GM11168 (cell line): Measurements from ENCODE around the gene MYO9B.

Source experiments
- in situ Hi-C: fragments of 300-500 bp; cut with MboI; formaldehyde crosslinking; loops from one replicate; pipeline ENCODE4 v1.12.0; 2022; ENCODE audit warnings: low sequenced_read_pairs; ENCODE audit not compliant: unreplicated experiment

Gene MYO9B

GRCh38 chr19:17075035-17075863, at the start of gene MYO9B, which contains the start of gene HAUS8:
Gene MYO9B, plus strand, starts transcription at chr19:17075777. Its CDS starts 25,941 bp downstream, at chr19:17101718.
Gene HAUS8, minus strand, starts transcription at chr19:17075452. Its CDS starts 30 bp downstream, at chr19:17075422.
- in situ Hi-C loops = no loop called here

- in situ Hi-C loops = no loop called here
Observed at GRCh38 chr19:17025991-17026658, 49.5 kb upstream of the MYO9B start.

- in situ Hi-C loops = no loop called here
Observed at GRCh38 chr19:17026706-17027534, 48.7 kb upstream of the MYO9B start, which contains the start of gene CPAMD8. Gene CPAMD8, minus strand, starts transcription at chr19:17026810. Its CDS starts 168 bp downstream, at chr19:17026642.

- in situ Hi-C loops = no loop called here
Observed at GRCh38 chr19:17027535-17027975, 48.0 kb upstream of the MYO9B start.

GRCh38 chr19:17031741-17032140, 43.8 kb upstream of the MYO9B start:
- in situ Hi-C loops = no loop called here

GRCh38 chr19:17035842-17036424, 39.6 kb upstream of the MYO9B start:
- in situ Hi-C loops = no loop called here

- in situ Hi-C loops = no loop called here
Observed at GRCh38 chr19:17036640-17037039, 38.9 kb upstream of the MYO9B start.

GRCh38 chr19:17037184-17037583, 38.4 kb upstream of the MYO9B start:
- in situ Hi-C loops = no loop called here

GRCh38 chr19:17037966-17038500, 37.5 kb upstream of the MYO9B start:
- in situ Hi-C loops = no loop called here

GRCh38 chr19:17041976-17042375, 33.6 kb upstream of the MYO9B start:
- in situ Hi-C loops = no loop called here

GRCh38 chr19:17043744-17044143, 31.8 kb upstream of the MYO9B start:
- in situ Hi-C loops = no loop called here

- in situ Hi-C loops = no loop called here
Observed at GRCh38 chr19:17045907-17046502, 29.6 kb upstream of the MYO9B start.

GRCh38 chr19:17048885-17049453, 26.6 kb upstream of the MYO9B start:
- in situ Hi-C loops = no loop called here

- in situ Hi-C loops = no loop called here
Observed at GRCh38 chr19:17049711-17050280, 25.8 kb upstream of the MYO9B start.

- in situ Hi-C loops = no loop called here
Observed at GRCh38 chr19:17052439-17052838, 23.1 kb upstream of the MYO9B start.

GRCh38 chr19:17054746-17055145, 20.8 kb upstream of the MYO9B start:
- in situ Hi-C loops = no loop called here

- in situ Hi-C loops = no loop called here
Observed at GRCh38 chr19:17055636-17056035, 19.9 kb upstream of the MYO9B start.

- in situ Hi-C loops = no loop called here
Observed at GRCh38 chr19:17058236-17058635, 17.3 kb upstream of the MYO9B start.

GRCh38 chr19:17060802-17061201, 14.8 kb upstream of the MYO9B start:
- in situ Hi-C loops = no loop called here
